HG03342 (cell line): Measurements from ENCODE around the gene GORASP1.
"Not testable (repeated sequence)": the region's sequence is repeated elsewhere in the genome, so short reads cannot be mapped to it uniquely, and the experiment has no call there.

ENCODE experiments used
- ATAC-seq: cut with Tn5 transposase; IDR thresholded peaks from one replicate; pipeline ENCODE4 v1.9.1; 2021; ENCODE audit warnings: mild to moderate bottlenecking, moderate library complexity; ENCODE audit not compliant: unreplicated experiment

The GORASP1 gene

DNA sequence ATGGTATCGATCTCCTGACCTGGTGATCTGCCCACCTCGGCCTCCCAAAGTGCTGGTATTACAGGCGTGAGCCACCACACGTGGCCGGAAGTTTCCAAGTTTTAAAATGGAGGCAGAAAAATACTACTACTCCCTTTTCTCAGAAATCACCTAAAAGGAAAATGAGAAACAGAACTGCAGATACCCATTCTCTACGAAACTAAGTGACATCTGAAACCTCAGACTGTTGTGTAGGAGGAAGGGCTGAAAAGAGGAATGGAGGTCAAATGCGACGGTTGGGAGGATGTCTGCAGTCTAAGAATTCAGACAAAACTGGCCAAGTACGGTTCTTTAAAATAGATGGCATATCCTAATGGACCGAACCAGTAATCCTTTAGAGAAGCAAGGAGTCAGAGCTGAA is 31.5 kb downstream of the GORASP1 start:
- no peak for ATAC-seq

GRCh38 chr3:39068556-39068955 is 38.9 kb downstream of the GORASP1 start:
- no peak for ATAC-seq

DNA sequence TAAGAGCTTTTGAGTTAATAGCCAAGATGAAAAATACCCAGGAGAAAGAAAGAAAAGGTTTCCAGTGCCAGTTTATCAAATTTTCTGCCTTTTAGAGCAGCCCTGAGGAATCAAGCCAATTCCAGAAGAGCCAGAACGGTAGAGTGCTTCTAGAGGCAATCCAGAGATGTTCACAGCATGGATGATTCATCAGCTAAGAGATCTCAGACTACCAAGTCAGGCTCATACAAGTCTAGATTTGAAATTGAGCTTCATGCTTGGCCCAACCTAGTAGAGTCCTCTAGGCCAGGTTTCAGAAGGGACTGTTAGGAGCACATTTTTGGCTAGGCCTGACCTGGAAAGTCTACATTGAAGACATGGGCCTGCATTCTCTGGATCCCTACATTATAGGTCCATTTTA is 40.1 kb downstream of the GORASP1 start:
- ATAC-seq, result no peak

GRCh38 chr3:39065197-39065596 is 42.2 kb downstream of the GORASP1 start:
- peak; percentile 98 for ATAC-seq

DNA sequence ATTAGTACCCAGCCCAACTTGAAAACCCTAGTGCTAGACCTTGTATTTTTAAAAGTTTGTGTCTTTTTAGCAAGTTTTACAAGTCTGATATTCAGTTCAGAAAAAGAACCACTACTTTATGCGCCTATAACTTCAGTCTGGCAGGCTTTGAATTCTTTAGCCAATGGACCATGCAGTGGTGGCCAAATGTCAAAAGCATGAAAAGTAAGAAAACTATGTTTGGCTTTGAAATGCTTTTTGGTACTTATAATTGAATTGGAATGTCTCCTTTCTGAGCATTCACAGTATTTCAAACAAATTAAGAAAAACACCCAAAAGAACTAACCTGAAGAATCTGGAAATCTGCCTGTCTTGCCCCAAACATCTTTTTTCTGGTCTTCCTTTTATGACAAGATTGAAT is 42.8 kb downstream of the GORASP1 start:
- no peak for ATAC-seq

- no peak for ATAC-seq
Measured at GRCh38 chr3:39063143-39063542, 44.3 kb downstream of the GORASP1 start.

DNA sequence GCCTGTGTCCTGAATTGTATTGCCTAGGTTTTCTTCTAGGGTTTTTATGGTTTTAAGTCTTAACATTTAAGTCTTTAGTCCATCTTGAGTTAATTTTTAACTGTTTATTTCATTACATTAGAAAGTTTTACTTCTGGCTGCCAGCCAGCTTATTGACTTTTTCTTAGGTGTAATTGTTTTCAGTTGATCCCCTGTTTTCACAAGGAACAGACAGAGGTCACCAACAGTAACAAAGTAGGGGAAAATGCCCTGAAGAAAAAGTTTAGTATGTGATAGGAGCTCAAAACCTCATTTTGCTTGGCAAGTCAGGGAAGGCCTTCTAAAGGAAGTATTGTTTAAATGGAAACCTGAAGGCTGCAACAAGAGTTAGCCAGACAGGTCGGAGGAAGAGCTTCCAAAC is 45.2 kb downstream of the GORASP1 start:
- no peak for ATAC-seq

GRCh38 chr3:39061228-39061627 is 46.2 kb downstream of the GORASP1 start:
- ATAC-seq, result not testable (repeated sequence)

- ATAC-seq, result no peak
Measured at GRCh38 chr3:39056151-39056550, 51.3 kb downstream of the GORASP1 start.

- no peak for ATAC-seq
Measured at GRCh38 chr3:39053696-39054095, 53.7 kb downstream of the GORASP1 start.

- ATAC-seq, result no peak
Measured at GRCh38 chr3:39052583-39052982, 54.8 kb downstream of the GORASP1 start.

DNA sequence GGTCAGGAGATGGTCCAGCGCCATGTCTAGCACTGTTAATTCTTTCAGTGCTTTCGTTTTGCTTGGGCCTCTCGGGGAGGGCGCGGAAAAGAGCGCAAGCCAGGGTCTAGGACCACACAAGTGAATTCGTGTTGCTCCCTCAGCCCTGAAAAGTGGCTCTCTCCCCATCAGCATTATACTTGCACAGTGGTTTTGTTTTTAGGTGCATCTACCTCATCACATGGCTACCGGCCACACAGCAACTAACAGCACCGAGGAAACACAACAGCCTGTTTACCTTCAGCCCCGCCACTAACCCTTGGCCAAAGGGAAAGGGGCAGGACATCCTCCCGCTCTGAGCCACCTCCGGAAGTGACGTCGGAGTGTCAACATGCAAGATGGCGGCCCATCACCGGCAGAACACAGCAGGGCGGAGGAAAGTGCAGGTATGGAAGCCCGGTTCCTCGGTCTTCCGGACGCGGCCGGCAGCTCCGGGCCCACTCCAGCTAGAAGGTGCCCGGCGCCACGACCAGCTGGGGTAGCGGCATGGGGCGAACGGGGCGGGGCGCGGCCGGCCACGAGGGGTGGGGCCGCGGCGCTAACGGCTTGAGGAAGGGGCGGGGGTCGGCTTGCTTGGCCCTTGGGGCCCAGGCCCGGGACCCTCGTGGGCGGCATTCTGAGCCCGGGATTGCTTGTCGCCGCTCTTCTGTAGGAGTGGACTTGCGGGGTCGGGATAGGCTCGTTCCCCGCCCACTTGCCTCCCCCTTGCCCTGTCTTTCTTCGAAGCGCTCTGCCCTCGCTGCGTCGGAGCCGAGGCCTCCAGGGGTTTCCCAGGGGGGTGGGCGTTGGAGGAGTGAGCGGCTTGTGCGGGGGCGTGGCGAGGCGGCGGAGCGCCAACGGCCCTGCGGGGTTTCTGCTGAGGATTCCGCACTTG is 55.5 kb downstream of the GORASP1 start, which contains the start of the genes SCN11A and WDR48:
TSS of gene SCN11A (minus strand) at position 296 of the 913 bp plus-strand sequence. CDS start 101,582 bp downstream, outside the sequence.
TSS of gene WDR48 (plus strand) at position 368 of the 913 bp plus-strand sequence. CDS start at position 378, 10 bp downstream.
- peak; percentile 98 for ATAC-seq

GRCh38 chr3:39050029-39050428 is 57.4 kb downstream of the GORASP1 start:
- ATAC-seq, result peak; percentile 23
